NCI-H748 (cell line): ENCODE results near the gene CACNA1S.
A peak's percentile ranks its signal among the peaks of the same experiment; 100 is the strongest.

Experiments used
- DNase-seq: peaks from one replicate; lab custom pipeline; 2025; ENCODE audit not compliant: unreplicated experiment; lab: John Stamatoyannopoulos, UW

Gene CACNA1S

DNA sequence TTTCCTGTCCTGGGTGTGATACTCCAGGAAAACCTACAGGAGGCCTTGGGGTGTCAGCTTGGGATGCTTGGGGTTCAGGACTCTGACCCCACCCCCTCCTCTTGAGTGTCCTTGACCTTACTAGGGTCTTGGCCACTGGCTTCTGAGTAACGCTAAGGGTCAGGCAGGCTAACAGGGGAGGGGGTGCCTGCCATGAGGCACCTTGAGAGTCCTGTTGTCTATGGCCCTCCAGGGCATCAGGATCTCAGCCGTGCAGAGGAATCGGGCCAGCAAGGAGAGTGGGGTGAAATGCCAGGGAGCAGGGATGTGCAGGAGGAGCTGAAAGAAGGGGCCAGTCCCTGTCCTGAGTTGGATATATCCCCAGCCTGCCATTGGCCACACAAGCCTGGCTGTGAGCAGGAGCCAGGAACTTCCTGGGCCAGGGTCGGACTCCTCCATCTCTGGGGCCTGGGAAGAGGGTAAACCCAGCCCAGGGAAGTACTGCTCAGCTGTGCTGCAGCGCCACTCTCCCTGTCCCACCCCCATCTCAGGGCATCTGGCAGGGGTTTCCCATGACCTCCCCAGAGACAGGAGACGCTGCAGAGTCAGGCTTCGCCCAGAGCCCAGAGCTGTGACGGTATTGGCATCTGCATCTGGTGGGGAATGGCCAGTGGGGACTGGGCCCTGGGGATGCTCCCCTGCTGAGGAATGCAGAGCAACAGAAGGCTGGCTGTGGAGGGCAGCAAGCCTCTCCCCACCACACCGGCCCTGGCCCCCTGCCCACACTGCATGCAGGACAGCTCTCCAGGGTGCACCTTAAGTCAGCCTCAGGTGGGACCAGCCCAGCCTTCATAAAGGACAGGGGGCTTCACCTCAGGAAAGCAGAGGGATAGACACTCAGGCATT is 95.0 kb downstream of the CACNA1S start:
- no peak for DNase-seq

GRCh38 chr1:201016211-201016651 is 96.0 kb downstream of the CACNA1S start:
- DNase-seq, result peak; percentile 61

GRCh38 chr1:201015551-201016091 is 96.6 kb downstream of the CACNA1S start:
- no peak for DNase-seq

DNA sequence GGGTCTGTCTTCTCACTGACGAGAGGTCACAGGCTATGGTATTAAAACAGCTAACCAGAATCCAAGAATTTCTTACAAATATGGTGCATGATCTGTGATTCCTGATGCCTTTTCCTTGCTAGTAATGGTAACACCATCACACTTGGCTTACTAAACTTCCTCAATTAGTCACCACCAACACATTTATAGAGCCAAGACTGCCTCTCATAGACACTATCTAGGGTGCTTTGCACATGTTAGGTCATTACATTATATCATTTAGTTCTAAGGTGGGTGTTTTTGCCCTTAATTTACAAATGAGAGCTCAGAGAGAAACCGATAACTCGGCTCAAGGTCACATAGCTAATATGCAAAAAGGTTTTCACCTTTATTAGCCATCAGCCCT is 97.4 kb downstream of the CACNA1S start:
- DNase-seq, result no peak

GRCh38 chr1:201013991-201014815 is 98.0 kb downstream of the CACNA1S start:
- no peak for DNase-seq

GRCh38 chr1:201013031-201013485 is 99.2 kb downstream of the CACNA1S start:
- no peak for DNase-seq

- peak; percentile 39 for DNase-seq
Observed at GRCh38 chr1:201011616-201012015, 100.6 kb downstream of the CACNA1S start.

GRCh38 chr1:201009962-201010645 is 102.1 kb downstream of the CACNA1S start:
- peak; percentile 7 for DNase-seq

- DNase-seq, result peak; percentile 5
Observed at GRCh38 chr1:201008666-201009360, 103.4 kb downstream of the CACNA1S start.

DNA sequence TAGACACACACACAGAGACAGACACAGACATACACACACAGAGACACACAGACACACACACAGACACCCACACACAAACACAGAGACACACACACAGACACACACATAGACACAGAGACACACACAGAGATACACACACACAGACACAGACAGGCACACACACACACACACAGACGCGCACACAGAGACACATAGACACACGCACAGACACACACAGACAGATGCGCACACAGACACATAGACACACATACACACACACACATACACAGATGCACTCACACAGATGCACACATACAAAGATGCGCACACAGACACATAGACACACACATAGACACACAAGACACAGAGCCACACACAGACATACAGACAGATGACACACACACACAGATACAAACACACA is 104.7 kb downstream of the CACNA1S start:
- DNase-seq, result no peak

DNA sequence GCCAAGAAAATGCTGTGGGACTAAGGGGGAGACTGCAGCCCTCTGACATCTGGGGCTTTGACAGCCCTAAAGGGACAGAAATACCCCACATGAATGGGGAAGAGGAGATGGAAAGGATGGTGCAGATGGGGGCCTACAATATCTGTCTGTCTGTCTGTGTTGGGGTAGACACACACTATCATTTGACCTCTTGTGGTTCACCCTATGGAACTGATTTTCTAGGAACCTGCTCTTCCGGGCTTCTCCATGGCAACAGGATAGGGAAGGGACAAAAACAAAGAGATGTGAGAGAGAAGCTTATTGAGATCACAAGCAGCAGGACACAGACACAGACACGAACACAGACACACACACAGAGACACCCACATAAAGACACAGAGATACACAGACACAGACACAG is 105.8 kb downstream of the CACNA1S start:
- peak; percentile 35 for DNase-seq

DNA sequence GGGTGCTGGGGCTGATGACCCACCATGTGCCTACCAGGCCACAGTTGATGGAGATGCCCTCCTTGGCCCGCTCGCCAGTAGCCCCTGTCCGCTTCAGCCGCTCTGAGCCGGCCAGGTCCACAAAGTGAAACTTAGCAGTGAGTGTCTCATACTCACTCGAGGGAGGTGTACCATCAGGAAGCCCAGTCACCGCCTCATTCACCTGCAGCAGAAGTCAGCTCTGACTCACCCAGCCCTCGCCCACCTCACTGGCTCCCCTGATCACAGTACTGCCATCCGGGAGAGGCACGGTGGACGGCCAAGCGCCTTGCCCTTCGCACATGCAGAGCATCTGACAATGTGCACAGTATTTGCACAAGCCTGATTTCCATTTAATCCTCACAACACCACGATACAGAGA is 107.5 kb downstream of the CACNA1S start:
- no peak for DNase-seq

DNA sequence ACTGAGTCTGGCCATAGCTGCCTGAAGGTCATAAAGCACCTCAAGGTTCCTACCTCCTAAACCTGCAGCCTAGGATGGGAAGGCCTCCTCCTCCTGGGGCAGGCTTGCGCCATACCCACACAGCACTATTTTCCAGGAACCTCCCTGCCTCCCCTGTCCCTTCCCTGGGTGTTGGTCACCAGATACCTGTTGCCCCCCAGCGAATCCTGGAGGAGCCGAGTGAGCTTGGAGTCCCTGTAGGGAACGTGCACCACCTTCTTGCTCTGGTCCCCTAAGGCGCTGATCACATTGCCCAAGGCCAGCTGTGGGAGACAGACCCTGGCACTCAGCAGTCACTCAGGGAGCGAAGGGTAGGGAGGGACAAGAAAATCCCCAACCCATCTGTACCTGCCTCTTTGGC is 108.1 kb downstream of the CACNA1S start:
- DNase-seq, result no peak

- no peak for DNase-seq
Observed at GRCh38 chr1:201002510-201002909, 109.7 kb downstream of the CACNA1S start.

DNA sequence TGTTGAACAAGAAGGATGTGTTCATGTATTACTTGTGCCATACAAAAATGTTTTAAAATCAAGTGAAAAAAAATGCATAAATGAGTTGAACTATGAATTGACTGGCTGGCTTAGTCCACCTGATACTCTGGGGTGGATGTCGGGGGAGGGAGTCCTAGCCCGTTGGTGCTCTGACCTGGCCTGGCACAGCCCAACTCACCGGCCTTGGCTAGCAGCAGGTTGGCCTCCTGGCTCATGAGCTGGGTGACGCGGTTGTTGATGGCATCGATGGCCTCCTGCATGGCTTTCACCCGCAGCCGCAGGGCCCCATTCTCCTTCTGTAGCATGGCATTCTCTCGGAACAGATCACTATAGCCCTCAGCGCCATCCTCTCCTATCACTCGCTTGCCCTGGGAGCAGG is 110.3 kb downstream of the CACNA1S start:
- peak; percentile 11 for DNase-seq

DNA sequence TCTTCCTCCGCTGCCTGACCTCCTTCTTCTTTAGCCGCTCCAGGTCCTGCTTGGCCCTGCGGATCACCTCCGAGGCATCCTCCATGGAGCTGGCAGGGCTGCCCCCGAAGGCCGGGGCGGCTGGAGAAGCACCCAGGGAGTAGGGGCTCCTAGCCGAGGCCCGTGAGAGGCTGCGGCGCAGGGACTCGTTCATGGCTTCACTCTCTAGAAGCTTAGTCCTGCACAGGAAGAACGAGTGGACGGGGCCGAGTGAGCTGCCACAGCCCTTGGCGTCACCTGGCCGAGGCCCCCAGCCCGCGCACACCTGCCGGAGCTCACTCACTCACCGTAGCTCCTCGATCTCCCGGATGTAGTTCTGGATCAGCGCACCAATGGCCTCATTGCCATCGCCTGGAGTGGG is 111.8 kb downstream of the CACNA1S start:
- DNase-seq, result no peak

DNA sequence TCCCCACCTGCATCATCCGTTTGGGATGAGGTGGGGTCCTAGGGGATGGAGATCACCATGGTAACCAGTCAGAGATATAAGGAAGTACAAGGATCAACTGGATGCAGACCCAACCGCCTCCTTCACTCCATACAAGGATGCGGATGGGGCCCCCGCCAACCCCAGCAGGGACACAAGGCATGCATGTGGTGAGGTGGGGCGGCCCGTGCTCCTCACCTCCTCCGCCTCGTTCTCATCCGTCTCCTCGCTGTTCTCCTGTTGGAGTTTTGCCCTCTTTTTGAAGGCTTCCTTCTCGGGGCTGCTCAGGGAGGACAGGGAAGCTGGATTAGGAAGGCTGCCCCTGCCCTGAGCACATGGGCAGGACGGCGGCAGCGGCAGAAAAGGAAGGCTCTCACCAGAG is 112.6 kb downstream of the CACNA1S start:
- DNase-seq, result no peak

DNA sequence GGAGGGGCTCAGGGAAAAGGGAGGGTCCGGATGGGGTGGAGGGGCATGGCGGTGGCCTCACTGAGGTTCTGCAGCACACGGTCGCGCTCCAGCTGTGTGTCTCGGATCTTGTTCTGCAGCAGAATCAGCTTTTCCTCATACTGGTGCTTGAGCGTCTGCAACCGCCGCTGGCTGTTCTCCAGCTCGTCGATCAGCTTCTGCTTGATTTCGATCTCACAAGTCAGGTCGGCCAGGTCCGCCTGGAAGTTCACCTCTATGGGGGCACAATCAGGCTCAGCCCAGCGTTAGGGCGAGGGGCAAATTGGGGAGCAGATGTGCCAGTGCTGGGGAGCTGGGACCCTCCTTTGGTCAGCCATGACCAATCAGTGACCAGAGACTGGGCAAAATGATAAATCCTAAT is 113.9 kb downstream of the CACNA1S start:
- no peak for DNase-seq

DNA sequence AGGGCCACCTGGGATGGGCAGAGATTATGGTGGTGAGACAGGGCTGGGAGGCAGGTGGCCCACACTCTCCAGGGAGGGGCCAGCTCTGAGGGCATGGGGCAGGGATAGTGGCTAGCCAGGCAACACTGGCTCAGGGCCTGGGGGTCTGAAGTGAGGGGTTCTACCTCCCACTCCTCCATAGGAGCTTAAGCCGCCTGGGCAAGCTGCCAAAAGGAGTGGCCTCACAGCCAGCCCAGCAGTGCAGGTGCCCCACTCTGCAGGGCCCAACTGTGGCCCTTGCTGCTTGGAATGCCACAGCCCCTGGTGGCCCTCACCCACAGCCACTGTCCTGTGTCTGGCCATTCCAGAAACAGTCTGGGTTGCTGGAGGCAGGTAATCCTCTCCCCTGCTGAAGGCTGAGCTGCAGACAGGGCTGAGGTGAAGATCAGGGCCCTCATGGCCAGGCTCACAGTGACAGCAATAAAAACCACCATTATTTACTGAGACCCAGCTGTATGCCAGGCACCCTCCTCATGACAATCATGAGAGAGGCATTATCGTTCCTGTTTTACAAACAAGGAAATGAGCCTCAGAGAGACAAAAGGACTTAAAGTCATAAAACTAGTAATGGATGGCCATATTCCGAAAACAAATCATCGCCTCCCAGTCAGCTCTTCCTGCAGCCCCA is 119.7 kb downstream of the CACNA1S start:
- DNase-seq, result peak; percentile 84

GRCh38 chr1:200991097-200991614 is 121.1 kb downstream of the CACNA1S start:
- DNase-seq, result no peak
